ENCODE data around the gene SMPDL3B.

SMPDL3B gene

GRCh38 chr1:27959792-27960603, 25.2 kb downstream of the SMPDL3B start, which contains the start of gene XKR8 (continued):
- TF ChIP-seq PRDM10 (tag by site-specific recombination; IDR thresholded peaks at IDR 0.05) (no peak), ZIC2 (tag by site-specific recombination; IDR thresholded peaks at IDR 0.05) (no peak), ZNF776 (tag by site-specific recombination; IDR thresholded peaks at IDR 0.05; ENCODE audit: borderline replicate concordance) (no peak), PATZ1 (tag by site-specific recombination; IDR thresholded peaks at IDR 0.05) (0 out of 2 replicates have a peak, but pooled peaks have one; percentile 14), GLI2 (tag by site-specific recombination; IDR thresholded peaks at IDR 0.05; ENCODE audit: borderline replicate concordance, low read depth) (no peak), ZNF155 (tag by site-specific recombination; IDR thresholded peaks at IDR 0.05) (no peak), ZNF157 (tag by site-specific recombination; IDR thresholded peaks at IDR 0.05) (no peak), GLI4 (tag by site-specific recombination; IDR thresholded peaks at IDR 0.05) (no peak), SALL2 (tag by site-specific recombination; IDR thresholded peaks at IDR 0.05; ENCODE audit: borderline replicate concordance) (no peak), ZNF501 (tag by site-specific recombination; IDR thresholded peaks at IDR 0.05) (no peak), ZNF292 (tag by site-specific recombination; IDR thresholded peaks at IDR 0.05; ENCODE audit: borderline replicate concordance, low read depth) (no peak), ZNF707 (tag by site-specific recombination; IDR thresholded peaks at IDR 0.05) (no peak), ELK4 (IDR thresholded peaks at IDR 0.05; ENCODE audit: borderline replicate concordance, low read depth, low read length) (no peak), ZSCAN4 (tag by site-specific recombination; IDR thresholded peaks at IDR 0.05) (no peak), PRDM4 (tag by site-specific recombination; IDR thresholded peaks at IDR 0.05) (no peak), ZNF211 (tag by site-specific recombination; IDR thresholded peaks at IDR 0.05; ENCODE audit: low read depth) (no peak), ZNF37A (tag by site-specific recombination; IDR thresholded peaks at IDR 0.05) (no peak), ZNF112 (tag by site-specific recombination; IDR thresholded peaks at IDR 0.05) (no peak), ZNF558 (tag by site-specific recombination; IDR thresholded peaks at IDR 0.05) (no peak), KLF1 (tag by site-specific recombination; IDR thresholded peaks at IDR 0.05) (no peak; the same call in 1 of the 2 replicates), ZNF221 (tag by site-specific recombination; IDR thresholded peaks at IDR 0.05; ENCODE audit: borderline replicate concordance) (no peak), ZNF426 (tag by site-specific recombination; IDR thresholded peaks at IDR 0.05) (no peak), ZBTB7A (tag by site-specific recombination; IDR thresholded peaks at IDR 0.05; ENCODE audit: low read depth) (no peak), YY1 (tag by site-specific recombination; IDR thresholded peaks at IDR 0.05) (no peak), ZNF132 (tag by site-specific recombination; IDR thresholded peaks at IDR 0.05; ENCODE audit: borderline replicate concordance) (no peak), ZFP69B (tag by site-specific recombination; IDR thresholded peaks at IDR 0.05) (no peak; the same call in none of the 2 replicates), SP3 (tag by site-specific recombination; IDR thresholded peaks at IDR 0.05) (peak; percentile 95), ZNF114 (tag by site-specific recombination; IDR thresholded peaks at IDR 0.05) (no peak), SP2 (tag by site-specific recombination; IDR thresholded peaks at IDR 0.05) (peak; percentile 93), ZNF2 (tag by site-specific recombination; IDR thresholded peaks at IDR 0.05) (no peak; the same call in 1 of the 2 replicates)

Measured in HEK293 (cell line).